RWPE2 (cell line): ENCODE measurements around the gene PTPRN2.

ENCODE experiments used
- ATAC-seq: fragments of 200-7000 bp; cut with Tn5 transposase; 3 replicates; pipeline ENCODE4 v1.9.1; 2021; ENCODE audit warnings: low read depth
- DNase-seq: peaks from one replicate; pipeline ENCODE4 v3.0.0-alpha.2; 2020; ENCODE audit warnings: low spot score
- H3K27ac ChIP-seq: fragments of 450-650 bp; 2 replicates; pipeline ENCODE4 v1.5.1; 2017; ENCODE audit warnings: mild to moderate bottlenecking; ENCODE audit not compliant: poor library complexity, severe bottlenecking
- H3K27me3 ChIP-seq: fragments of 250-450 bp; sonication (Bioruptor Pico); 2 replicates; pipeline ENCODE4 v1.5.1; 2021; ENCODE audit warnings: mild to moderate bottlenecking, moderate library complexity; ENCODE audit not compliant: insufficient read depth, poor library complexity, severe bottlenecking
- H3K36me3 ChIP-seq: fragments of 250-450 bp; sonication (Bioruptor Pico); 2 replicates; pipeline ENCODE4 v1.5.1; 2020; ENCODE audit warnings: low read depth, mild to moderate bottlenecking, moderate library complexity
- H3K4me1 ChIP-seq: fragments of 250-450 bp; sonication (Bioruptor Pico); 2 replicates; pipeline ENCODE4 v1.5.1; 2021; ENCODE audit warnings: mild to moderate bottlenecking, moderate library complexity; ENCODE audit not compliant: insufficient read depth, poor library complexity, severe bottlenecking
- H3K4me3 ChIP-seq: fragments of 250-450 bp; sonication (Bioruptor Pico); 2 replicates; pipeline ENCODE4 v1.5.1; 2021; ENCODE audit warnings: mild to moderate bottlenecking, moderate library complexity; ENCODE audit not compliant: severe bottlenecking
- H3K9me3 ChIP-seq: fragments of 250-450 bp; sonication (Bioruptor Pico); 2 replicates; pipeline ENCODE4 v1.5.1; 2021; ENCODE audit warnings: mild to moderate bottlenecking, moderate library complexity; ENCODE audit not compliant: severe bottlenecking
- CTCF ChIP-seq: fragments of 450-650 bp; IDR thresholded peaks from one replicate; pipeline ENCODE4 v1.5.1; 2017; ENCODE audit warnings: mild to moderate bottlenecking, moderate library complexity; ENCODE audit not compliant: poor library complexity, severe bottlenecking

Gene PTPRN2

GRCh38 chr7:158607563-158607962 lies 19.9 kb upstream of the PTPRN2 start:
- ATAC-seq (no peak), DNase-seq (no peak)
- H3K27me3 ChIP-seq, result no peaks in the 10 kb centered on the region

DNA sequence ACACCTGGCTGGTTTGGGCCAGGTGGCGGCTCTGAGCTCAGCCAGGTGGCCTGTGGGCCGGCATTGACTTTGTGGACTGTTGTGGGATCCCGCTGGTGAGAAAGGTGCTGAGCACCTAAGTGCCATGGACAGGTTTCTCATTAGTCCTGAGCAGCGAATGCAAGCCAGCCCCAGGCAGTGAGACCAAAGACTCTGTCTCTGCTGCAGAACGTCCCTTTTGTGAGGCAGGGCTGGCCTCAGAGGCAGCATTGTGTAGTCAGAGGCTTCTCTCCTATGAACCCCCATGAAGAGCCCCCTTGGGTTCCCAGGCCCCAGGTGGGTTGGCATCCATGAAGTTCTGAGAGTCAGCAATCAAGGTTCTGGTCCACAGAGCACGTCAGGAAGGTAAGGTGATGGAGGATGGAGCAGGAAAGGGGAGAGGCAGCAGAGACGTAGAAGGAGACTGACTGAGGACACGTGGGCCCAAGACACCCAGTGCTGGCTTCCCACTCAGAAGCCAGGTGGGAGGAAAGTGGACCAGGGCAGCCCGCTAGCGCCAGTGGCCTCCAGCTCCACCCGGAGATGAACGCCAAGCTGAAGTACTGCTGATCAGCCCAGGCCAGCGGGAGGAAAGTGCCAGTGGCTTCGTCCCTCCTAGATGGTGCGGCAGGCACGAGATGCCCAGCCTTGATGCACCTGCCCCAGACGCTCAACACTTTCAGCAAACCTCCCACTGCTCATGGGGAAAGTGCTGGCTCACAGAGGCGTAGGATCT lies 19.2 kb upstream of the PTPRN2 start:
- Histone ChIP-seq H3K36me3 (peaks cover 10% of the 10 kb centered on the region; the same call in 1 of the 2 replicates), H3K27ac (no peak overlapping the region), H3K4me3 (no peak overlapping the region), H3K9me3 (no peaks in the 10 kb centered on the region), H3K27me3 (no peaks in the 10 kb centered on the region), H3K4me1 (no peaks in the 10 kb centered on the region)
- ATAC-seq (no peak), DNase-seq (no peak)
- no peak for TF ChIP-seq CTCF

More at GRCh38 chr7:158607563-158607962, 19.9 kb upstream of the PTPRN2 start:
- Histone ChIP-seq H3K4me1 (no peaks in the 10 kb centered on the region), H3K4me3 (no peak overlapping the region), H3K9me3 (no peaks in the 10 kb centered on the region), H3K27ac (no peak overlapping the region), H3K36me3 (peaks cover 10% of the 10 kb centered on the region; the same call in 1 of the 2 replicates)
- TF ChIP-seq CTCF, result no peak

DNA sequence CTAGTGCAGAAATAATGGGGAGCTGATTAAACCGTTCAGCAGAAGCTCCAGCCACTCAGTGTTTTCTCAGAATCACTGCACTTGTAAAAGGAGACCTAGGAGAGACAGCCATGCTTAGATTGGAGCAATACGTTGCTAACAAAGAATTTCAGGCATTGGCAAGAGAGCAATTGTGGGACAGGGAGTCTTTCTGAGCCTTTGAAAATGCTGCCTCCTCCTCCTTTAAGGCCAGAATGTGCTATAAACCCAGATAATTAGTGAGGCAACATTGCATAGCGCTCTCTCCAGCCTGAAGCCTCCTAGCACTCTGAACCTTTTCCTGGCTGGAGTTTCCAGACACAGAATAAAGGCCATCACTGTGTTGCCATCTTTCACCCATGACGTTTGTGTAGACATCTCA lies 18.5 kb upstream of the PTPRN2 start:
- Histone ChIP-seq H3K4me1 (no peaks in the 10 kb centered on the region), H3K36me3 (peaks cover 10% of the 10 kb centered on the region; the same call in 1 of the 2 replicates), H3K9me3 (no peaks in the 10 kb centered on the region), H3K27me3 (no peaks in the 10 kb centered on the region), H3K4me3 (no peak overlapping the region), H3K27ac (no peak overlapping the region)
- DNase-seq, result no peak
- ATAC-seq, result no peak
- no peak for TF ChIP-seq CTCF

DNA sequence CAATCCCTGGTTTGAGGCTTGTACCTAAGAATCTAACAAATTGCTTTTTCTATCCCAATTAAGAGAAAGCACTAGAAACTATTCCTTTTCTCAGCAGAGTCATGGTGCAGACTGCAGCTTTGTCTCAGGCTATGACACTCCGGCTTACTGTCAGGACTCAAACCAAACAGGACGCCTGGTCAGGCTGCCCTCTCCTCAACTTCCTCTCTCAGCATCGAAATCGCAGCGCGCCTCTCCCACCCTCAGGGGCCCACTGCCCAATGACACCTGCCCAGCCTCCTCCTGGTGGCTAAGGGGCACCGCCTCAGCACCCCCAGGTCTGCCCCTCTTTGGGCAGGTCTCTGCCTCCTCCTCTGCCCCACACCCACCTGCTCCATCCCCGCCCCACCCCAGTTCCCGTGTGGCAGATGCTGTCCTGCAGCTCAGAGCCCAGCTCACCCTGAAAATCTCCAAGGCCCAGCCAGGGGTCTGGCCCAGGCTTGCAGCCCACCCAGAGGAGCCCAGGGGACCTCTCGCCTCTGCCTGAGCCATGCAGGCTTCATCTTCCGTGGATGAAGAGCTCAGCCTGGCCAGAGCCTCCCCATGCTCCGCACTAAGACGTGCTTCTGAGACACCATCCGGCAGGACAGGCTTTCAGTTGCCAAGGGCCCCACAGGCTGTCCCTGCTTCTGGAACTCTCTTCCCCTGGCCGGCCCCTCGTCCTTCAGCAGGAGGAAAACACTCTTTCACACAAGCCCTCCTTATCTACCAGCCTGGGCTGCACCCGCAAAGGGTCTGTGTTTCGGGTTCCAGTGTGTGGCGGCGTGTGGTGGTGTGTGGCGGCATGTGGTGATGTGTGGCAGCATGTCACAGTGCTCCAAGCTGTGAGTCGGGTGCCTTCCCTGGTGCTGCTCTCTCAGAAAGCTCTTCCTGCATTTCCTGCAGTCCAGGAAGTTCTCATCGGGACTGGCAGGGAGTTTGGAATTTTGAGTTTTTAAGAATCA lies 16.4 kb upstream of the PTPRN2 start:
- peaks cover 10% of the 10 kb centered on the region; the same call in 1 of the 2 replicates for H3K36me3 ChIP-seq
- H3K27me3 ChIP-seq, result no peaks in the 10 kb centered on the region
- no peaks in the 10 kb centered on the region for H3K9me3 ChIP-seq
- ATAC-seq (no peak), DNase-seq (no peak)
- no peak overlapping the region for H3K4me3 ChIP-seq
- no peak overlapping the region for H3K27ac ChIP-seq
- no peak for TF ChIP-seq CTCF
- H3K4me1 ChIP-seq, result no peaks in the 10 kb centered on the region
